ENCODE measurements around the gene CLOCK. TPM values are rescaled to one million over a fixed set of nuclear protein-coding genes. Genes with fewer than 3 reads are reported as not detected.

The CLOCK gene
- total and polyA plus RNA-seq, 2 of the 8 experiments (the other 6 are each of a cell fraction or from before 2014, with no cell fraction given): 7.7 to 24.2 TPM

DNA sequence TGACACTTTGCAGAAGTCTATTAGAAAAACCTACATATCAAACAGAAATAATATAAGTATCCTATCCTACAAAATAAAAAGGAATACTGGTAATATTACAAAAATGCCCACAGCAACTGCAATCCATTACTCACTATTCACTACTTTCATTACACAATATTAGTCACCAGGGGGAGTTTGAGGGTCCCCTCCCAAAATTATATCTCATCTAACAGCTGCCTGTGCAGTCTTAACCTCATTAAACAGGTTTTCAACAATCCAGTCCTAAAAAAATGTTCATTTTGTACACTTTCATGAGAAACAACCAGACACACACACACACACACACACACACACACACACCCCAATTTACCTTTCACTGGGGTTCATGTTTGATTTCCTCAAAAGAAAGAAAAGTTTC lies 2.9 kb downstream of the CLOCK start:
- Histone ChIP-seq H3K4me1 (replicated peaks in 1 of 4; ENCODE audit: control insufficient read depth in 3 of 4, insufficient read depth in 4 of 4, low read length in 3 of 4) (peaks cover 9 to 11% (median 10%) of the 10 kb centered on the region in 4 experiments), H2BK20ac (ENCODE audit: low read length) (no peak overlapping the region), H2BK12ac (ENCODE audit: low read depth, low read length) (no peak overlapping the region), H2BK15ac (ENCODE audit: low read length) (no peak overlapping the region), H3K27me3 (replicated peaks in 1 of 4; ENCODE audit: control insufficient read depth in 3 of 4, extremely low read depth in 1 of 4, insufficient read depth in 3 of 4, low read length in 3 of 4) (no peaks in the 10 kb centered on the region), H3K4me2 (ENCODE audit: insufficient read depth in 1 of 2, low read depth in 2 of 2, low read length in 2 of 2) (no peak overlapping the region), H2BK120ac (replicated peaks; ENCODE audit: low read depth, low read length) (no peak overlapping the region), H3K27ac (ENCODE audit: low read depth, low read length) (no peak overlapping the region), H3K23me2 (ENCODE audit: low read depth, low read length) (peaks cover 5% of the 10 kb centered on the region; the same call in 1 of the 2 replicates), H3K79me1 (ENCODE audit: low read depth, low read length) (peaks cover 3% of the 10 kb centered on the region; the same call in 1 of the 2 replicates), H4K91ac (replicated peaks; ENCODE audit: insufficient read length, low read length) (no peak overlapping the region), H2BK5ac (ENCODE audit: low read depth, low read length) (no peak overlapping the region), H4K20me1 (replicated peaks in 1 of 2; ENCODE audit: control insufficient read depth in 1 of 2, insufficient read depth in 2 of 2, low read length in 2 of 2) (peaks cover 0 to 3% of the 10 kb centered on the region in 2 experiments), H3K14ac (ENCODE audit: insufficient read length) (no peak overlapping the region), H3K4me3 (ENCODE audit: extremely low read depth in 1 of 4, insufficient read depth in 2 of 4, low read depth in 3 of 4, low read length in 4 of 4) (peak overlapping the region in 1 of 4 experiments; percentile 92; a peak in 1 of 8 replicates), H3K9me3 (ENCODE audit: insufficient read depth in 2 of 2, low read depth in 1 of 2, low read length in 1 of 2) (no peaks in the 10 kb centered on the region), H3K23ac (ENCODE audit: insufficient read length) (no peak overlapping the region), H3K9ac (replicated peaks in 1 of 4; ENCODE audit: extremely low read depth in 1 of 4, low read depth in 3 of 4, low read length in 3 of 4) (no peak overlapping the region), H3K79me2 (ENCODE audit: control insufficient read depth in 1 of 2, insufficient read depth in 2 of 2, low read length in 2 of 2) (peaks cover 0 to 63% of the 10 kb centered on the region in 2 experiments; a peak in 3 of 4 replicates), H3K56ac (replicated peaks; ENCODE audit: insufficient read length, low read depth, low read length) (no peak overlapping the region), H2AK5ac (ENCODE audit: low read depth, low read length) (no peak overlapping the region), H4K5ac (ENCODE audit: insufficient read length, low read depth, low read length) (no peak overlapping the region), H3K4ac (replicated peaks; ENCODE audit: insufficient read length, low read depth, low read length) (no peak overlapping the region), H3K18ac (ENCODE audit: extremely low read depth, low read length) (no peak overlapping the region), H4K8ac (ENCODE audit: extremely low read depth, insufficient read depth, low read length) (no peak overlapping the region), H3K36me3 (ENCODE audit: control insufficient read depth in 2 of 4, insufficient read depth in 4 of 4, low read length in 3 of 4) (no peaks in the 10 kb centered on the region; a peak in 1 of 8 replicates), H2AFZ (ENCODE audit: low read length) (no peak overlapping the region)
- ChIA-PET CTCF (ENCODE audit: partially characterized antibody) (interaction anchor here (0.7 to 1.5 kb wide), 2 partner anchors 193 to 1546 kb away, joined by 3 to 5 read pairs; no protein-coding TSS in a partner anchor), POLR2A (ENCODE audit: partially characterized antibody) (interaction anchor here (0.6 kb wide), 1 partner anchor 178 kb away, joined by 3 read pairs; no protein-coding TSS in a partner anchor)
- FAIRE-seq (no peak), DNase-seq (ENCODE audit: low read depth in 1 of 2, low spot score in 2 of 2) (no peak)
- no peak for TF ChIP-seq JUND (IDR thresholded peaks at IDR 0.05; ENCODE audit: low read length)
- TF ChIP-seq SAP30 (IDR thresholded peaks at IDR 0.05; ENCODE audit: insufficient read depth, insufficient replicate concordance, low read length): no peak
- TF ChIP-seq JUN (IDR thresholded peaks at IDR 0.05; ENCODE audit: low read depth, low read length): no peak
- TF ChIP-seq POLR2A (IDR thresholded peaks at IDR 0.05; ENCODE audit: control extremely low read depth in 1 of 2, low read depth in 2 of 2, low read length in 2 of 2): no peak
- no peak for TF ChIP-seq HDAC6 (IDR thresholded peaks at IDR 0.05; ENCODE audit: low read depth, low read length)
- no peak for TF ChIP-seq CBX5 (IDR thresholded peaks at IDR 0.05; ENCODE audit: low read depth, low read length)

Data from H1 (cell line).